HepG2 (cell line): ENCODE data around the gene PDIA5. TPM values are rescaled to one million over a fixed set of nuclear protein-coding genes. Genes with fewer than 3 reads are reported as not detected.

Source experiments
- ATF1 ChIP-seq: IDR thresholded peaks from 2 replicates; pipeline ENCODE4 v1.6.1; 2016; ENCODE audit warnings: mild to moderate bottlenecking, control low read depth
- ERF ChIP-seq: IDR thresholded peaks from 2 replicates; pipeline ENCODE4 v1.6.1; 2018; ENCODE audit warnings: missing biosample characterization, missing genetic modification reagents
- GTF2F1 ChIP-seq: fragments of 150-350 bp; IDR thresholded peaks from 2 replicates; pipeline ENCODE4 v1.6.1; 2014; ENCODE audit warnings: low read length
- HOXA3 ChIP-seq: sonication (generic); formaldehyde crosslinking; IDR thresholded peaks from 2 replicates; pipeline ENCODE4 v1.5.0; 2020; ENCODE audit warnings: missing genetic modification reagents
- IRF2 ChIP-seq: IDR thresholded peaks from 2 replicates; pipeline ENCODE4 v1.6.1; 2018; ENCODE audit warnings: missing genetic modification reagents, missing compliant biosample characterization
- ISX ChIP-seq: sonication (generic); formaldehyde crosslinking; conservative IDR thresholded peaks from 2 replicates; pipeline ENCODE4 v1.5.0; 2020; ENCODE audit warnings: missing genetic modification reagents
- KDM5B ChIP-seq: sonication (generic); formaldehyde crosslinking; IDR thresholded peaks from 2 replicates; pipeline ENCODE4 v1.4.0; 2020; ENCODE audit warnings: missing genetic modification reagents, mild to moderate bottlenecking, borderline replicate concordance
- KLF11 ChIP-seq: IDR thresholded peaks from 2 replicates; pipeline ENCODE4 v1.6.1; 2016; ENCODE audit warnings: missing compliant biosample characterization
- KLF12 ChIP-seq: sonication (generic); formaldehyde crosslinking; IDR thresholded peaks from 2 replicates; pipeline ENCODE4 v1.4.0; 2020; ENCODE audit warnings: missing genetic modification reagents, borderline replicate concordance
- MIXL1 ChIP-seq: IDR thresholded peaks from 2 replicates; pipeline ENCODE4 v1.6.1; 2016
- MTF2 ChIP-seq: sonication (generic); formaldehyde crosslinking; IDR thresholded peaks from 2 replicates; pipeline ENCODE4 v1.5.0; 2020; ENCODE audit warnings: missing genetic modification reagents, borderline replicate concordance
- NPAS2 ChIP-seq: sonication (generic); formaldehyde crosslinking; IDR thresholded peaks from 2 replicates; pipeline ENCODE4 v1.8.0; 2022; ENCODE audit warnings: mild to moderate bottlenecking, missing genetic modification reagents, borderline replicate concordance
- NR2C2 ChIP-seq: sonication (generic); formaldehyde crosslinking; IDR thresholded peaks from 2 replicates; pipeline ENCODE4 v1.4.0; 2020; ENCODE audit warnings: missing genetic modification reagents, mild to moderate bottlenecking, moderate library complexity, borderline replicate concordance
- NR3C1 ChIP-seq: sonication (generic); formaldehyde crosslinking; IDR thresholded peaks from 2 replicates; pipeline ENCODE4 v1.4.0; 2020; ENCODE audit warnings: missing genetic modification reagents
- RCOR2 ChIP-seq: IDR thresholded peaks from 2 replicates; pipeline ENCODE4 v1.6.1; 2016; ENCODE audit warnings: missing biosample characterization, missing genetic modification reagents
- RFXAP ChIP-seq: sonication (generic); formaldehyde crosslinking; IDR thresholded peaks from 2 replicates; pipeline ENCODE4 v1.4.0; 2020; ENCODE audit warnings: missing genetic modification reagents, borderline replicate concordance
- SIX4 ChIP-seq: sonication (generic); formaldehyde crosslinking; IDR thresholded peaks from 2 replicates; pipeline ENCODE4 v1.4.0; 2020; ENCODE audit warnings: missing genetic modification reagents
- SNRNP70 ChIP-seq: fragments of 200-400 bp; formaldehyde crosslinking; IDR thresholded peaks from 2 replicates; pipeline ENCODE4 v1.6.1; 2017; ENCODE audit warnings: mild to moderate bottlenecking, low read depth, low read length, moderate library complexity
- ZNF136 ChIP-seq: sonication (generic); formaldehyde crosslinking; IDR thresholded peaks from 2 replicates; pipeline ENCODE4 v1.8.1; 2022; ENCODE audit warnings: low read depth, mild to moderate bottlenecking, moderate library complexity, missing genetic modification reagents
- ZNF207 ChIP-seq: fragments of 450-650 bp; IDR thresholded peaks from 2 replicates; pipeline ENCODE4 v1.6.1; 2016; ENCODE audit warnings: antibody characterized with exemption, borderline replicate concordance
- ZNF224 ChIP-seq: sonication (generic); formaldehyde crosslinking; IDR thresholded peaks from 2 replicates; pipeline ENCODE4 v1.5.0; 2020; ENCODE audit warnings: mild to moderate bottlenecking, missing genetic modification reagents
- ZNF263 ChIP-seq: sonication (generic); formaldehyde crosslinking; IDR thresholded peaks from 2 replicates; pipeline ENCODE4 v1.4.0; 2020; ENCODE audit warnings: missing genetic modification reagents
- ZNF276 ChIP-seq: sonication (generic); formaldehyde crosslinking; IDR thresholded peaks from 2 replicates; pipeline ENCODE4 v1.4.0; 2020; ENCODE audit warnings: mild to moderate bottlenecking, low read depth, missing genetic modification reagents
- ZNF343 ChIP-seq: sonication (generic); formaldehyde crosslinking; IDR thresholded peaks from 2 replicates; pipeline ENCODE4 v1.4.0; 2020; ENCODE audit warnings: mild to moderate bottlenecking, missing genetic modification reagents
- ZNF460 ChIP-seq: sonication (generic); formaldehyde crosslinking; IDR thresholded peaks from 2 replicates; pipeline ENCODE4 v1.5.1; 2020; ENCODE audit warnings: missing genetic modification reagents, mild to moderate bottlenecking, borderline replicate concordance
- ZNF549 ChIP-seq: sonication (generic); formaldehyde crosslinking; IDR thresholded peaks from 2 replicates; pipeline ENCODE4 v1.5.0; 2020; ENCODE audit warnings: missing genetic modification reagents
- ZNF724P ChIP-seq: sonication (generic); formaldehyde crosslinking; IDR thresholded peaks from 2 replicates; pipeline ENCODE4 v1.8.0; 2022; ENCODE audit warnings: missing genetic modification reagents, borderline replicate concordance
- ZNF747 ChIP-seq: sonication (generic); formaldehyde crosslinking; IDR thresholded peaks from 2 replicates; pipeline ENCODE4 v1.8.1; 2023; ENCODE audit warnings: missing genetic modification reagents, mild to moderate bottlenecking, borderline replicate concordance
- ZNF784 ChIP-seq: sonication (generic); formaldehyde crosslinking; IDR thresholded peaks from 2 replicates; pipeline ENCODE4 v1.5.1; 2020; ENCODE audit warnings: missing genetic modification reagents, mild to moderate bottlenecking, borderline replicate concordance
- ZNF816 ChIP-seq: sonication (generic); formaldehyde crosslinking; IDR thresholded peaks from 2 replicates; pipeline ENCODE4 v1.8.0; 2022; ENCODE audit warnings: missing genetic modification reagents, mild to moderate bottlenecking, borderline replicate concordance
- ZNF891 ChIP-seq: sonication (generic); formaldehyde crosslinking; IDR thresholded peaks from 2 replicates; pipeline ENCODE4 v1.5.0; 2020; ENCODE audit warnings: mild to moderate bottlenecking, missing genetic modification reagents
- polyA plus RNA-seq, 8 experiments: library from polyadenylated mRNA; depleted of rRNA in 3 of 8; stranded (reverse) in 7 of 8; unstranded in 1 of 8; fragments of >200 nt; fragmentation: Illumina TruSeq in 4 of 8; extraction: Trizol in 4 of 8; gene quantifications; 2 replicates each; pipeline versions ENCODE4 v1.2.1 to v1.2.3, GENCODE V29; 2011 to 2016; ENCODE audit warnings: low read depth in 4 of 8, missing spikeins in 1 of 8, mixed read lengths in 1 of 8; ENCODE audit not compliant: insufficient read depth in 1 of 8
- total RNA-seq, 5 experiments: library from RNA; depleted of rRNA; stranded (reverse); fragments of >200 nt; fragmentation: Illumina TruSeq; extraction: Trizol; gene quantifications; 2 replicates each; pipeline ENCODE4 v1.2.3, GENCODE V29; 2016; ENCODE audit warnings: low read depth in 1 of 5

Gene PDIA5
- total and polyA plus RNA-seq, 2 of the 13 experiments (the other 11 are each of a cell fraction or from before 2014, with no cell fraction given): 51.3 to 74.3 TPM

GRCh38 chr3:123067689-123068600 lies 1.1 kb downstream of the PDIA5 start (continued):
- TF ChIP-seq NR3C1 (no peak), HOXA3 (CRISPR knock-in tag) (0 out of 2 replicates have a peak, but pooled peaks have one; percentile 7), RCOR2 (CRISPR knock-in tag) (no peak), GTF2F1 (no peak), ZNF549 (no peak), KLF12 (peak; percentile 60; the same call in 1 of the 2 replicates), ZNF724P (no peak), KDM5B (CRISPR knock-in tag) (no peak), ATF1 (CRISPR knock-in tag) (no peak), RFXAP (CRISPR knock-in tag) (no peak), ZNF891 (CRISPR knock-in tag) (no peak), NR2C2 (CRISPR knock-in tag) (no peak), ZNF784 (no peak; the same call in 1 of the 2 replicates), ERF (CRISPR knock-in tag) (no peak), ZNF343 (CRISPR knock-in tag) (no peak), ZNF136 (CRISPR knock-in tag) (no peak), ZNF460 (CRISPR knock-in tag) (no peak), ISX (CRISPR knock-in tag) (no peak), ZNF276 (no peak), ZNF263 (CRISPR knock-in tag) (0 out of 2 replicates have a peak, but pooled peaks have one; percentile 4), MIXL1 (CRISPR knock-in tag) (0 out of 2 replicates have a peak, but pooled peaks have one; percentile 12), SNRNP70 (no peak), SIX4 (CRISPR knock-in tag) (no peak), KLF11 (no peak), NPAS2 (CRISPR knock-in tag) (no peak), ZNF747 (CRISPR knock-in tag) (no peak), MTF2 (CRISPR knock-in tag) (no peak), ZNF224 (CRISPR knock-in tag) (no peak), IRF2 (CRISPR knock-in tag) (no peak), ZNF207 (no peak), ZNF816 (CRISPR knock-in tag) (no peak)
